ENCODE data around the gene LIX1L.
A peak's percentile ranks its signal among the peaks of the same experiment; 100 is the strongest.

Gene LIX1L

DNA sequence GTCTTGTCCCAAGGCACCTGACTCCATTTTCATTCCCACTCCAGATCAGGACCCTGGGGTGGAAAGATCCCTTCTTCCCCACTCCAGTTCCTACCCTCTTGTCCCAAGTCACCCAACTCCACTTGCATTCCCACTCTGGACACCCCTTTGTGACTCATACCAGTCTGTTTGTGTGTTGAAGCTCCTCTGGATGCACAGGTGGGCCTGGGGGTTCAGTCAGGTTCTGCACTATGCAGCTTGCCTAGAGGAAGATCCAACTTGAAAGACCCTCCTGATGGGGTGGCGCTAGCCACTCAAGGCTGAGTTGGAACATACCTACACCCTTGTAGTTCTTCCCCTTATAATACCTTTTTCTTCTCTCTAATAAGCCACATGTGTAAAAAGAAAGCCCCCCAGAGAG, 62.3 kb downstream of the LIX1L start:
- no peak overlapping the region for H3K4me3 ChIP-seq (ENCODE audit: low read depth, low read length)
- TF ChIP-seq, protein P1, sequence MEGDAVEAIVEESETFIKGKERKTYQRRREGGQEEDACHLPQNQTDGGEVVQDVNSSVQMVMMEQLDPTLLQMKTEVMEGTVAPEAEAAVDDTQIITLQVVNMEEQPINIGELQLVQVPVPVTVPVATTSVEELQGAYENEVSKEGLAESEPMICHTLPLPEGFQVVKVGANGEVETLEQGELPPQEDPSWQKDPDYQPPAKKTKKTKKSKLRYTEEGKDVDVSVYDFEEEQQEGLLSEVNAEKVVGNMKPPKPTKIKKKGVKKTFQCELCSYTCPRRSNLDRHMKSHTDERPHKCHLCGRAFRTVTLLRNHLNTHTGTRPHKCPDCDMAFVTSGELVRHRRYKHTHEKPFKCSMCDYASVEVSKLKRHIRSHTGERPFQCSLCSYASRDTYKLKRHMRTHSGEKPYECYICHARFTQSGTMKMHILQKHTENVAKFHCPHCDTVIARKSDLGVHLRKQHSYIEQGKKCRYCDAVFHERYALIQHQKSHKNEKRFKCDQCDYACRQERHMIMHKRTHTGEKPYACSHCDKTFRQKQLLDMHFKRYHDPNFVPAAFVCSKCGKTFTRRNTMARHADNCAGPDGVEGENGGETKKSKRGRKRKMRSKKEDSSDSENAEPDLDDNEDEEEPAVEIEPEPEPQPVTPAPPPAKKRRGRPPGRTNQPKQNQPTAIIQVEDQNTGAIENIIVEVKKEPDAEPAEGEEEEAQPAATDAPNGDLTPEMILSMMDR (IDR thresholded peaks at IDR 0.05; ENCODE audit: low read depth, low read length, missing control alignments): no peak

DNA sequence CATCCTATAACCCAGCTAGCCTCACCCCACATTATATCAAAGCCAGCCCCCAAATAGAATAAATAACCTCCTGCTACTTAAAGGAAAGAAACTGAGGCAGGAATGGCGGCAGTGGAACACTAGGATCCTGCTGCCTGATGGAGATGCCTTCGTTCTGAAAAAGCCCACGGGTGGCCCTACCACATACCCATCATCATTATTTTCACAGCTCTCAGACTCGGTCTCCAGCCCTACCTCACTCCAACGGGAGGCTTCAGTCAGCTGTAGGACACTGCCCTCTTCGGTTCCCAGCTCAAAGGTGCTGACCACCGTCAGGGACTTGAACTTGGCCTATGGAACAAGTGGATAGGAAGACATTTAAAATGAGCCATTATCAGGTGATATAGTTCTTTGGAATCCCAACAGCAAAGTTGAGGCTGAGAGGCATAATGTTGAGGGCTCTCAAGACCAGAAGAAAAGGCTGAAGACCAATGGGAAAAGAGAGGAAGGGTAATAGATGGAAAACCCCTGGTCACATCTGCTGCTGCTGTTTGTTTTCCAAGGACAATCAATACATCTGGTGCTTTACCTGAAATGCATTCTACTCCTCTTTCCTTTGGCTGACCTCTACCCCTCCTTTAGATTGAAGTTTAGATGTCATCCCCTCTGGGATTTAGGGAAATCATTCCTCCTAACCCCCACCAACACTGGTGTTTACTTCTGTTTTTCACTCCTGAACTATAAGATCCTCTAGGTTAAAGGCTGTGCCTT, 64.3 kb downstream of the LIX1L start:
- TF ChIP-seq, protein P1 (IDR thresholded peaks at IDR 0.05; ENCODE audit: low read depth, low read length, missing control alignments): no peak
- no peak overlapping the region for H3K4me3 ChIP-seq (ENCODE audit: low read depth, low read length)
- DNase-seq (ENCODE audit: low read depth): no peak
- in situ Hi-C loops (cut with HindIII; ENCODE audit: low sequenced_read_pairs): no loop called here

More for the DNA sequence above, 62.3 kb downstream of the LIX1L start:
- in situ Hi-C loops (cut with HindIII; ENCODE audit: low sequenced_read_pairs): no loop called here
- DNase-seq (ENCODE audit: low read depth): no peak

DNA sequence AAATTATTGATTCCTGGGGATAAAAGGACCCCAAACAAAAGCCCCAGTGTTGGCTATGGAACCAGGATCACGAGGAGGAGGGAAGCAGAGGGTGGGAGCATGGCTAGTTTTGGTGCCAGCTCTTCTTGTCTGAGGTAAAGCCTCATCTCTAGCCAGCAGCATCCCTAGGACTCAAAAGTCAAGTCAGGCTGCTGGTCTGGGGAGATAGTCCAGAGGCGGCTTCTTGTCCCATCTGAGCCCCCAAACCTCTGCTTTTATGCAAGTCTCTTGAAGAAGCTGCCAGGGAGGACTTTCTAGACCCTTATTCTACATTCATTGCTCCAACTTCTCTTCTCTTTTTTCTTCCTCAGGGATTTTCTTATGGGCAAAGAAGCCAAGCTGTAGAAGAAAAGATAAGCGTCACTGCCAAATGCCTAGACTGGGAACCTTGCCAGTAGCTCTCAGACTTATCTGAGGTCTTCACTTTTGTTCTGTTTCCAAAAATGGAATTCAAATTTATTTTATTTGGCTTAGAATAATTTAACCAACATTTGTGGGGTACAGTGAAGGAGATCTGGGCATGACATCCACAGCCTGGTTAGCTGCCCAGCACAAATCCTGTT, 65.2 kb downstream of the LIX1L start:
- DNase-seq (ENCODE audit: low read depth): peak; percentile 24
- H3K4me3 ChIP-seq (ENCODE audit: low read depth, low read length): peak overlapping the region; percentile 13
- in situ Hi-C loops (cut with HindIII; ENCODE audit: low sequenced_read_pairs): no loop called here
- TF ChIP-seq, protein P1 (IDR thresholded peaks at IDR 0.05; ENCODE audit: low read depth, low read length, missing control alignments): no peak

DNA sequence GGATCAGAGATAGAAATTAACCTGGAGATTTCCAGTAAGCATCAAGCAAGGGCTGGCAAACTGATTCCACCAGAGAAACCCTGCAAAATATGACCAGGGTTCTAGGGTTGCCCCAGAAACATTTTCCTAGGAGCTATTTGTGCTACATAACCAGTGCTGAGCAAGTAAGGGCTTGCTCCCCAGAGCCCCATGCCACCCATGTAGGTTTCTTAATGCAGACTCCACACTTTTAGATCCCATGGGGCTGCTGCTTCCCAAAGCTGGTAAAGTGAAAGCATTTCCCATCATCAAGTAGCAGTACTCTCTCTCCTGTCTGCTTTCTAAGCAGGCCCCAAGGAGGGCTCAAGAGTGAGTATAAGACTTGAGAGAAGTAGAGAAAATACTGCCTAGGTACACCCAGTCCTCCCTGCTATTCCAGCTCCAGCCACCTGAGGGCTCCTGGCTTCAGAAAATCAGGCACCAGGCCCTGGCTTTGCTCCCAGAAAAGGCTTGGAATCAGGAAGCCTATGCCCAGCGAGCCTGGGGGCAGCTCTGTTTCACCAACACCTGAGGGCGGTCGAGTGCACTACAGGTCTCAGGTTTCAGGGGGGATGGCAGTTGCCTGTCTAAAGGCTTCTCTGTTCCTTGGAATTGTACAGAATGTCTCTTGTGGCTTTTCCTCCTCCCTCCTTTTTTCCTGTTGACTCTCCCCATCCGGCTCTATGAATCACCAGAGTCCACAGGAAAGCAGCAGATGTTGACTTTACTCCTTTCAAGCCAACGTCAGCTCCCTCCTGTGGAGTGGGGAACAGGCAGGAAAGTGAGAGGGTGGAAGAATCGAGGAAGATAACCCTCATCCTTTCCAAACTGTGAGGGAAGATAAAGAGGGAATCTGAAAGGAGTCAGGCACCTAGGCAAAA, 66.0 kb downstream of the LIX1L start:
- DNase-seq (ENCODE audit: low read depth): peak; percentile 100
- in situ Hi-C loops (cut with HindIII; ENCODE audit: low sequenced_read_pairs): no loop called here
- TF ChIP-seq, protein P1 (IDR thresholded peaks at IDR 0.05; ENCODE audit: low read depth, low read length, missing control alignments): peak; percentile 99
- peak overlapping the region; percentile 13 for H3K4me3 ChIP-seq (ENCODE audit: low read depth, low read length)

- in situ Hi-C loops (cut with HindIII; ENCODE audit: low sequenced_read_pairs): no loop called here
- TF ChIP-seq, protein P1 (IDR thresholded peaks at IDR 0.05; ENCODE audit: low read depth, low read length, missing control alignments): no peak
- H3K4me3 ChIP-seq (ENCODE audit: low read depth, low read length): no peak overlapping the region
- peak; percentile 58 for DNase-seq (ENCODE audit: low read depth)
Observed at GRCh38 chr1:145891143-145891542, 66.7 kb downstream of the LIX1L start.

DNA sequence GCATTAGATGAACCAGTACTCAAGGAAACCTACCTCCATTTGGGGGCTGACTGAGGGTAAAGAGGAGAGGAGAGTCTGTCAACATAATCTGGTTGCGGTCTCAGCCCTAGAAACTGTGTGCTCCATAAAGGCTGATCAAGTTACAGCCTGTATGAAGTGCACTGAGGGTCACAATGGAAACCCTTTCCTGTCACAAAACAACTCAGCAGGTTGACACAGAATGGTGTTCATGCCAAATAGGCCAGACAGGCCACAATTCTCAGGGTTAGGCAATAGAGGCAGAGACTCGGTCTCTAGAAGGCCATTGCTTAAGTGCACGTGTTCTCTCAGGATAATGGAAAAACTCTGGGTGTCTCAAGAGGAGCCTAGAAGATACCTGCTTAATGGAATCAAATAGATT, 68.1 kb downstream of the LIX1L start:
- TF ChIP-seq, protein P1 (IDR thresholded peaks at IDR 0.05; ENCODE audit: low read depth, low read length, missing control alignments): no peak
- DNase-seq (ENCODE audit: low read depth): no peak
- in situ Hi-C loops (cut with HindIII; ENCODE audit: low sequenced_read_pairs): no loop called here
- H3K4me3 ChIP-seq (ENCODE audit: low read depth, low read length): no peak overlapping the region

Data from astrocyte of the cerebellum (primary cell).